Cardiac fibroblast (primary cell): ENCODE results near the gene WDR90.

Experiments used
- DNase-seq, 2 donors: peaks; one replicate each; pipeline versions ENCODE4 v3.0.0 to v3.0.0-alpha.2; 2010; ENCODE audit warnings: low read depth in 2 of 2
- H3K4me3 ChIP-seq, 2 donors: replicated peaks in 1 of 2; 1 replicate in 1 of 2; 2 replicates in 1 of 2; pipeline ENCODE4 v1.5.1; 2011; ENCODE audit warnings: low read depth in 2 of 2, low read length in 2 of 2, mild to moderate bottlenecking in 2 of 2, moderate library complexity in 1 of 2
- CTCF ChIP-seq: IDR thresholded peaks from one replicate; pipeline ENCODE4 v1.5.1; 2011; ENCODE audit warnings: low read depth, mild to moderate bottlenecking, low read length, inconsistent platforms

Gene WDR90

DNA sequence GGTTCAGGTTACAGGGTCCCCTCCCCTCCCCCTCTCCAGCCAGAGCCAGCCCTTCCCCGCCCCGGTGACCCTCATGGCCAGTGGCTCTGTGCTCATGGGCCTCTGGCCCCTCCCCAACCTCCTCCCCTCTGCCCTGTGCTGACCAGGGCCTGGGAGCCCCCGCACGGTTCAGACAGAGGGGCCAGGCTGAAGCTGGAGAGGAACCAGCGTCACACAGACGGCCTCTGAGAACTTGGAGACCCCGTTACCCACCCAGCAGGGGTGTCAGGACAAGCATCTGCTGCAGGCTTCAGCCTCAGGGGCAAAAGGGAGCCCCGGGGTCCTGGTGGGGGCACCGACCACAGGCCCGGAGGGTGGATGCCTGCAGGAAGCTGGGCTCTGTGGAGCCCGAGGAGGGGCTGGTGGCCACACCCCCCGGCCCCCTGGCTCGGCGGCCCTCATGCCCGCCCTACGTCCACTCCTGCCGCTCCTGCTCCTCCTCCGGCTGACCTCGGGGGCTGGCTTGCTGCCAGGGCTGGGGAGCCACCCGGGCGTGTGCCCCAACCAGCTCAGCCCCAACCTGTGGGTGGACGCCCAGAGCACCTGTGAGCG is 18.3 kb upstream of the WDR90 start, which contains the start of gene WFIKKN1:
WFIKKN1 (plus strand) TSS at position 171 of the 591 bp plus-strand sequence; CDS start at position 440, 269 bp downstream.
- no peak within 1 kb of the TSS for H3K4me3 ChIP-seq
- no peak for TF ChIP-seq CTCF
- DNase-seq = no peak

DNA sequence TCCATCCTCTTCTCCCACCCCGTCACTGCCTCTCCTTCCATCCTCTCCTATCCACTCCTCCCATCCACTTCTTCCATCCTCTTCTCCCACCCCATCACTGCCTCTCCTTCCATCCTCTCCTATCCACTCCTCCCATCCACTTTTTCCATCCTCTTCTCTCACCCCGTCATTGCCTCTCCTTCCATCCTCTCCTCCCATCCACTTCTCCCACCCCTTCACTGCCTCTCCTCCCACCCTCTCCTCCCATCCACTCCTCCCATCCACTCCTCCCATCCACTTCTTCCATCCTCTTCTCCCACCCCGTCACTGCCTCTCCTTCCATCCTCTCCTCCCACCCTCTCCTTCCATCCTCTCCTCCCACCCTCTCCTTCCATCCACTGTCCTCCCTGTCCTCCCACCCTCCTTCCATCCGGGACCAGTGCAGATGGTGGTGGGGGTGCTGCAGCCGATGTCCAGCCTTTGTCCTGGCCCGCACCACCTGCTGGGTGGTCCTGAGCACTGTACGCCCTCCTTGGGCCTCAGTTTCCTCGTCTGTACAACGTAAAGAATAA is 17.3 kb upstream of the WDR90 start:
- no peak for DNase-seq
- no peak for TF ChIP-seq CTCF
- H3K4me3 ChIP-seq = no peak overlapping the region

DNA sequence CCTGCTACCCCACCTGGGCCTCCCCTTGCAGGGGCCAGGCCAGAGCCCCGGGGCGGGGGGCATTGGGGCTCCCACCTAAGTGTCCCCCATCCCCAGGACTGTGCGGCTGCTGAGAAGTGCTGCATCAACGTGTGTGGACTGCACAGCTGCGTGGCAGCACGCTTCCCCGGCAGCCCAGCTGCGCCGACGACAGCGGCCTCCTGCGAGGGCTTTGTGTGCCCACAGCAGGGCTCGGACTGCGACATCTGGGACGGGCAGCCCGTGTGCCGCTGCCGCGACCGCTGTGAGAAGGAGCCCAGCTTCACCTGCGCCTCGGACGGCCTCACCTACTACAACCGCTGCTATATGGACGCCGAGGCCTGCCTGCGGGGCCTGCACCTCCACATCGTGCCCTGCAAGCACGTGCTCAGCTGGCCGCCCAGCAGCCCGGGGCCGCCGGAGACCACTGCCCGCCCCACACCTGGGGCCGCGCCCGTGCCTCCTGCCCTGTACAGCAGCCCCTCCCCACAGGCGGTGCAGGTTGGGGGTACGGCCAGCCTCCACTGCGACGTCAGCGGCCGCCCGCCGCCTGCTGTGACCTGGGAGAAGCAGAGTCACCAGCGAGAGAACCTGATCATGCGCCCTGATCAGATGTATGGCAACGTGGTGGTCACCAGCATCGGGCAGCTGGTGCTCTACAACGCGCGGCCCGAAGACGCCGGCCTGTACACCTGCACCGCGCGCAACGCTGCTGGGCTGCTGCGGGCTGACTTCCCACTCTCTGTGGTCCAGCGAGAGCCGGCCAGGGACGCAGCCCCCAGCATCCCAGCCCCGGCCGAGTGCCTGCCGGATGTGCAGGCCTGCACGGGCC is 16.5 kb upstream of the WDR90 start:
- DNase-seq = no peak
- no peak for TF ChIP-seq CTCF
- H3K4me3 ChIP-seq = no peak overlapping the region

- no peak overlapping the region for H3K4me3 ChIP-seq
- no peak for DNase-seq
- no peak for TF ChIP-seq CTCF
These were observed 15.7 kb upstream of the WDR90 start for GRCh38 chr16:633336-634050.

DNA sequence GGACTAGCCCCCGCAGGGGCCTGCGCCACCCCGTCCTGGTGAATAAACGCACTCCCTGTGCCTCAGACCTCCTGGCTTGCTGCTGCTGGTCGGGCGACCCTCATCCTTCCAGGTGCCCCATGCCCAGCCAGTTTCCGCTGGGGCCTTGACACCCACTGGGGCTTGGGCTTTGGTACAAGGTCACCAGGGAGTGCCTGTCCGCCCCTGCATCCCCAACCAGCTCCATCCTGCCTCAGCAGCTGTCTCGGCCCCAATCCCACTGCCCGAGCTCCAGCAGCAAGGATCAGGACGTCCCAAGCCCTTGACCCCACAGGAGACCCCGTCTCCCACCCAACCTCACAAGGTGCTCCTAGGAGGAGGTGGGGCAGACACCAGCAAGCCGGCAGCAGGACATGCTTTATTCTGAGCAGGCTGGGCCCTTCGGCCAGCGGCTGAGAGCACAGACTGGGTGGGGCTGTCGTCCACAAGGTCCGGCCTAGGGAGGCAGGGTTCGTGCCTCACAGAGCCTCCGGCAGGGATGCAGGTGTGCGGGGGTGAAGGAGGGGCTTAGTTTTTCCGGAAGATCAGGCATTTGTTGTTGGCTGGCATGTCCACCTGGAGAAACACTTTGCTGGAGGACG is 15.0 kb upstream of the WDR90 start:
- H3K4me3 ChIP-seq = no peak overlapping the region
- TF ChIP-seq CTCF = no peak
- DNase-seq = no peak

GRCh38 chr16:634996-635395 is 14.2 kb upstream of the WDR90 start:
- H3K4me3 ChIP-seq = peak overlapping the region; percentile 75 to 81
- no peak for TF ChIP-seq CTCF
- DNase-seq = no peak
